GM20431 (cell line): ENCODE data around the gene TTLL1.

ENCODE experiments used
- in situ Hi-C: fragments of 300-500 bp; cut with MseI, MboI; formaldehyde crosslinking; loops from one replicate; pipeline ENCODE4 v1.15.0; 2020; ENCODE audit warnings: low sequenced_read_pairs; ENCODE audit not compliant: unreplicated experiment

The TTLL1 gene

GRCh38 chr22:43088984-43089717, at the start of gene TTLL1:
Gene TTLL1, minus strand, starts transcription at chr22:43089391. Its CDS starts 13,805 bp downstream, at chr22:43075586.
- in situ Hi-C loops, result no loop called here

GRCh38 chr22:43136801-43137200, 47.6 kb upstream of the TTLL1 start:
- in situ Hi-C loops, result no loop called here

- in situ Hi-C loops, result no loop called here
Measured at GRCh38 chr22:43136255-43136654, 47.1 kb upstream of the TTLL1 start.

DNA sequence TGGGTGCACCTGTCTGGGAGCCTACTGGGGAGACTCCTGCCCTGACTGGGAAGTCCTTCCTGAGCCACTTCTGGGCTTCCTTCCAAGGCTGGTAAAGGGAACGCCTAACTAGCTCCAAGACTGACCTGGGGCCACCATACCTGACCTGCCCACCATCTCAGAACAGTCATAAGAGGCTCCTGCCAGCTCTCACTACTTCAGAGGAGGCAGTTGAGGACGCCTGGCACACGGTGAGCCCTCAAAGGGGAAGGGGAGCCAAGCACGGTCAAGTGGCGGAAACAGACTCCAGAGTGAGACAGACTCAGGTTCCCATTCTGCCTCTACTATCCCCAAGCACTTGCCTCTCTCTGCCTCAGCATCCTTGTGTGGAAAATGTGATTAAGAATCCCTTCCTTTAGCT, 46.4 kb upstream of the TTLL1 start:
- in situ Hi-C loops, result no loop called here

DNA sequence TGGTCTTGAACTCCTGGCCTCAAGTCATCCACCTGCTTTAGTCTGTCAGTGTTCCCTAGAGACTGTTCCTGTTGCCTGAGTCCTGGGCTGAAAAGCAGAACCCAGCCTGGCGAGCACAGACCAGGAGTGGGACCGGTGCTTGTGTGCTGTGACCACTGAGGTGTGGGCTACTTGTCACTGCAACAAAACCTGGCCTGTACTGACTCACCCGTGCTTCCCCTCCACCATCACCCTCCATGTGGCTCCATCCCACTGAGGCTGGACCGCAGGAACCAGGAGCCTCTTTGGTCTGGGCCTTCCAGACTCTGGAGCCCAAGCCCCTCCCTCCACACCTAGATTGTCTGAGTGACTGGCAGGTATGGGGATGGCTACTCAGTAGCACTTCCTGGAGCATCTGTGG, 45.4 kb upstream of the TTLL1 start:
- in situ Hi-C loops, result no loop called here

DNA sequence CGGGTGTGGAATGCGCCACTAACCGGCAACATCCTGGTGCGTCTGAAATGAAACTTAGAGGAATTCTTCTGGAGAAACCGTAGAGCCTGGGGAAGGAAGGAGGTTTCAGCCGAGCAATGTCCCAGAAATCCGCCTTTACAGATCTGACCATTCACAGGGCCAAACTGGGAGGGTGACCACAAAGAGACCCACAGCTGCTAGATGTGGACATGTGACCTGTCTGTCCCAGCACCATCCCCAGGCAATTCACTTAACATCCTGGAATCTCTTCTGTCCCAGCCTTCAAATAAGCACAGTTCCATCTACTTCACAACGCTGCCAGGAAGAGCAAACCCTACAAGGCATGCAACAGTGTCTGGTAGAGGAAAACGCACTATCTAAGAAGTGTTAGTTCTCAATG, 44.2 kb upstream of the TTLL1 start:
- in situ Hi-C loops, result no loop called here

DNA sequence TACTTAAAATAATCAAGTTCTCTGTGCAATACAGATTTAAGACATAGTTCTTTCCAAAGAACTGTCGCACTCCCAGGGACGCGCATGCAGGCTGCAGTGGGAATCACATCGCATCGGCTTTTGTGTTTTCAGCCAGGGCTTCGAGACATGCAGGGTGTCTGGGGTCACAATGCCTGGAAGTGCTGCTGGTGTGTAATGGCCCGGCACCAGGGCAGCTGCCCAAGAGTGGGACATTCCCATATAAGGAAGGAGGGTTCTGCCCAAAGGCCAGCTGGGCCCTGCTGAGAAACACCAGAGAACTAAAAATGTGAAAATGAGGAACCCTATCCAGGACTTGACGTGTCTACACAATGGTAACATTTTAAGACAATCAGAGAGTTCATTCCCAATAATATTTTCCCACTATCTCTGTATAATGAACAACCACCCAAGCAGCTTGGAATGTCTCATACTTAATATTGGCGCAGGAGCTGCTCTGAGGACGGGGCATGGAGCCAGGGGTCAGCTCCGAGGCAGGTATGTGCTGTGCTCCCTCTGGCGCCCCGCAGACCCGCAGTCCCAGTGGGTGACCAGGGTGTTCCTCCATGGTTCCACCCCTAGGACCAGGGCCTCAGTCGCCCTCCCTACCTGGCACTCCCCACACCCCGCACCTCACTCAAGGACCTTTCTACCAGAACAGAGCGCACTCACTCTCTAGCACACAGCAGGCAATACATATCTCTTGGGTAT, 42.7 kb upstream of the TTLL1 start:
- in situ Hi-C loops, result no loop called here

GRCh38 chr22:43129426-43130425, 40.5 kb upstream of the TTLL1 start:
- in situ Hi-C loops, result no loop called here

DNA sequence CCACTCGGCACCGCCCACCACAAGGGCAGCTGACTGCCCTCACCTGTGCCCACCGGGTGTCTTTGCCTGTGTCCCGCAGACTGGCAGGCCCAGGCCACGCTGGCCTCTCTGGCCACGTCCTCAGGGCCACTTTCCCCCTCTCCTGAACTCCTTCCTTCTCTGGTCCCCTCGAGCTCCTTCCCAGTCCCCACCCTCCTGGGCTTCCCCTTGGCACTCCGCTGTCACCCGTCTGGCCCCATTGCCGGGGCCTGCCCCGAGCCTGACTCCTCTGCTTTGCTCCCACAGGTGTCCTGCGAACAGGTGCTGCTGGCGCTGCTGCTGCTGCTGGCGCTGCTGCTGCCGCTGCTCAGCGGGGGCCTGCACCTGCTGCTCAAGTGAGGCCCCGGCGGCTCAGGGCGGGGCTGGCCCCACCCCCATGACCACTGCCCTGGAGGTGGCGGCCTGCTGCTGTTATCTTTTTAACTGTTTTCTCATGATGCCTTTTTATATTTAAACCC, 39.8 kb upstream of the TTLL1 start:
- in situ Hi-C loops, result no loop called here

- in situ Hi-C loops, result no loop called here
Measured at GRCh38 chr22:43128116-43128515, 38.9 kb upstream of the TTLL1 start.

- in situ Hi-C loops, result no loop called here
Measured at GRCh38 chr22:43127166-43127908, 38.1 kb upstream of the TTLL1 start.

DNA sequence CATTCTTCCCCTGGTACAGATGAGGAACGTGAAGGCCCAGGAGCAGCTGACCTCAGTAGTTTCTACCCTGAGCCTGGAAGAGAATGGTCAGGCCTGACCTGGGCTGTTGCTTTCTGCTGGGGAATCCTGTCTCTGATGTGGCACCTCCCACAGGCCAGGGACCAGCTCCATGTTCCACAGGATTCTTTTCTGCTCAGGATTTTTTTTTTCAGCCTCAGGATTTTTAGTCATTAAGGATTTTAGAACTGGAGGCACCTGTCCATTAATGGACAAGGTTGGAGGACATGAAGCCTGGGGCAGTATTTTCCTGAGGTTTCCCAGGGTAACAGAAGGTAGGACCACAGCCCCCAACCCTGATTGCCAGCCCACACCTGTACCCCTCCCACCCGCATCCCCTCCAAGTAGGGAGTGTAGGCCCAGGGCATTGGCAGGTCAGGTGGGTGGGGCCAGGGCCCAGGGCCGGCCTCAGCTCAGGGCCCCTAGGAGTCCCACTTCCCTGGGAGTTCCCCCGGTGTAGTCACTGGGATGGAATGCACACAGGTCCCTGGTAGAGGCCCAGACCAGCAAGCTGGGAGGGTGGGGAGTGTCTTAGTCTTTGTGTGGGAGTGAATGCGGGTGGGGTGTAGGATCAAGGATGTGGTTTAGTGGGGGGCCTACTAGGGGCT, 37.4 kb upstream of the TTLL1 start:
- in situ Hi-C loops, result no loop called here

DNA sequence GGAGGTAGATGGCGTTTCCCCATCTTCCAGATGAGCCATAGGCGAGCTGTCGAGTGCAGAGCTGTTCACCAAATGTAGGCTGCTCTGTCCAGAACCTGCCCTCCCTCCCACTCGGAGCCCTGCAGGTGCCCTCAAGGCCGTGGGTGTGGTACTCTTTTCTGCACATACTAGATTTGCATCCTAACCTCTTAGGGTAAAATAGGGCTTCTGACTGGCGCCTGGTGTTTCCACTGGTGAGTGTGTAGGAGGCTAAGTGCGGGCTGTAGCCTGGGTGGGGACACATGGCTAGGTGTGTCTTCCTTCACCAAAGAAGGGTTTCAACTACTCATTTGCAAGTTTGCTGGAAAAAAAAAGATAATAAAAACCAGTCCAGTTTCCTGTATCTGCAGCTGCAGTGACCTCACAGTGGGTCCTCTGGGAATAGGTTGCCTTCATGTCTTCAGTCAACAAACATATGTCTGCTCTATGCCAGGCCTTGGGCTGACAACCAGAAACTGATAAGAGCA, 29.8 kb upstream of the TTLL1 start:
- in situ Hi-C loops, result no loop called here

DNA sequence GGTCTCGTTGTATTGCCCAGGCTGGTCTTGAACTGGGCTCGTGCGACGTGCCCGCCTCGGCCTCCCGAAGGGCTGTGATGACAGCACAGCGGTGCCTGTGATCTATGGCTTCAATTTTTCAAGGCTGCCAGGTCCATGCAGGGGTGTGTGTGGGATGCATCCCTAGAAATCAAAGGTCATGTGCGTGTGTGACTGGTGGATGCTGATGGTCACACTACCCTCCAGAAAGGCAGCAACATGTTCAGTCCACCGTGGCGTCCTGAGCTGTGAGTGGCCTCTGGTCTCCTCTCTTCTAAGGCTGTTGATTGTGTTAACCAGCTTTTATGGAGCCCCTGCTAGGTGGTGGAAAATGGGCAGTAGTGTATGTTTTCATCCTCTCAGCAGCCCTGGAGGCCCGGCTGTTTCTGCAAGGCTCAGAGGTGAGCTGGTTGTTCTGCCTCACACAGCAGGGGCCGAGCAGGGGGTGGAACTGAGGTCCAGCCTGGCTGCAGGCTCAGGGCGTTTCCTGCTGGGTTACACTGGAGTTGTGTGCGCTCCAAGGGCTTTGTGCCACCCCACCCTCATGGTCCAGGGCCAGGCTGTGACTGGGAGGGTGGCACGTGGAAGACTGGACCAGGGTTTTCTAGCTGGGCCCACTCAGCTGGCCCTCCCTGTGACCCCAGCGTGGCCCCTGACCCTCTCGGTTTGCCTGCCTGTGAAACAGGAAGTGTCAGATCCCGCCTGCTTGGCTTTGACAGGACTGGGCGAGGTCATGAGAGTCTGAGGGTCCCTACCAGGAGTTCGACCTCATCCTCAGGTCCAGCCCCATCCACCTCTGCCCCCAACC, 29.0 kb upstream of the TTLL1 start:
- in situ Hi-C loops, result no loop called here

DNA sequence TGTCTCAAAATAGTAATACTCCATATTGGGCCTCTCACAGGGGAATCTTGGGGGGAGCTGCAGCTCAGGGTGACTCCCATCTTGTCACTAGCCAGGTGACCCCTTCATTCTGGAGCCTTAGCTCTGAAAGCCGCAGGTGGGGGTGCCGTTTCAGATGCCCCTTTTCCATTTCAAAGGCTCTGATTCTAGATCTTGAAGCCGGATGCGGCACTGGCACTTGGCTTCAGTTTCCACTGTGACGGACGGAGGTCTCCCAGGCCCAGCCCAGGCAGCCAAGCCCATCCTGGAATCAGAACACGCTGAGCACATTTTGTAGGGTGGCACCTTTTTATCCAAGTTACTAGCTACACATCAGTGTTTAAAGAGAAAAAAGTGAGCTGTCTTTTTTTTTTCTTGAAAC, 27.7 kb upstream of the TTLL1 start:
- in situ Hi-C loops, result no loop called here

DNA sequence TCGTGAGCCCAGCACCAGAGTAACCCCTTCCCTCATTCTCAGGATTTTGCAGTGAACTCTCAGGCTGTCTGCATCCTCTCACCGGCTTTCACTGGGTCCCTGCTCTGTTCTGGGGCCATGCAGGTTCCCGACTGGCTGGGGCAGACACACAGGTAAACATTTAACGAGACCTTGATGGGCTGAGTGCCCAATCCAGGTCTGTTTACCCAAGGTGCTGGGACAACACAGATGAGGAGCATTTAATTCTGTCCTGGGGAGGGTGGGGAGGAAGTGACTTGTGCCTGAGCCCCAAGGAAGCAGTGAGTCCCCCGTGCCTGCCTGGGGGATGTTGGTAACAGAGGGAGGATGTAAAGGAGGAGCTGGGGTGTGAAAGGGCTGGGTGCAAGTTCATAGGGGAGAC, 25.8 kb upstream of the TTLL1 start:
- in situ Hi-C loops, result no loop called here

DNA sequence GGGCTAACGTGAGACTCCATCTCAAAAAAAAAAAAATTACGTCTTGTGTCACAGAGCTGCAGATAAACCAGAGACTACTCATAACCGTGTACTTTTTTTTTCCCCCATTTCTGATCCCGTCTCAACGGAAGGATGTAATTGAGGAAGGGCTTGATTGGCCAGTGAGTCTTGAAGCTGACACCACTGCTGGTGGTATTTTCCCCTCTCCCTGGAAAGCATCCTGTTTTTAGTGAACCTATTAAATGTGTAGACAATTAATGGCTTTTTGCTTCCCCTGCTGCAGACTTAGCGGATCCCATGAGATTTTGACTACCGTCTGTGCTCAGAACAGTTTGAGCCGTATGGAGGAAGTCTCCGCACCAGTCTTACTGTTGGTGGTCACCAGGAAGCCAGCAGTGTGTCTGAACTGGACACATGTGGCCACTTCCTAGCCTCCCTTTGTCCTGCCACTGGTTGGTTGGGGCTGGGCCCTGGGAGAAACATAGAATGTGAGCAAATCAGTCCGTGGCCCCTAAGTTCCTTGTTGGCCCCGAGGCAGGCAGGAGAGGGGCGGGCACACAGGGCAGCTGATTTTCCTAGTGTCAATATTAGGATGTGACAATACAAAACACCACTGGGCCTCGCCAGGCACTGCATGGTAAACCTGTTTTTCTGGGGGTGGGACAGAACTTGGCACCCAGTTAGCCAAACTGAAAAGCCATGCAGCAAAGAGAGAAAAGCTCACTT, 24.5 kb upstream of the TTLL1 start:
- in situ Hi-C loops, result no loop called here
